Measurements from ENCODE around the gene ZNF277.

ZNF277 gene

GRCh38 chr7:112160130-112160770 is 46.2 kb upstream of the ZNF277 start:
- Histone ChIP-seq H3K9me2 (replicated peaks; ENCODE audit: control insufficient read depth, low read length) (no peaks in the 10 kb centered on the region), H3K4me1 (ENCODE audit: control insufficient read depth, low read length) (no peaks in the 10 kb centered on the region), H4K20me1 (ENCODE audit: control insufficient read depth, insufficient read depth, low read depth, low read length) (no peaks in the 10 kb centered on the region), H3K9me3 (ENCODE audit: control insufficient read depth, insufficient read depth, low read length) (no peaks in the 10 kb centered on the region), H3K4me3 (ENCODE audit: low read length) (no peak overlapping the region), H3K4me2 (ENCODE audit: low read length) (no peak overlapping the region), H3K36me3 (ENCODE audit: control insufficient read depth, low read length) (no peaks in the 10 kb centered on the region), H3F3A (ENCODE audit: control insufficient read depth, insufficient read depth) (no peaks in the 10 kb centered on the region), H3K27ac (ENCODE audit: low read depth, low read length) (no peak overlapping the region), H3K27me3 (ENCODE audit: control insufficient read depth, low read length) (peaks cover 3% of the 10 kb centered on the region; the same call in 1 of the 2 replicates), H3K79me2 (ENCODE audit: control insufficient read depth, low read length) (no peaks in the 10 kb centered on the region)
- TF ChIP-seq EZH2phosphoT487 (IDR thresholded peaks at IDR 0.05; ENCODE audit: borderline replicate concordance, low read length) (no peak), CTCF (IDR thresholded peaks at IDR 0.05; ENCODE audit: low read depth, low read length, poor library complexity, severe bottlenecking) (no peak)

GRCh38 chr7:112160771-112161150 is 45.7 kb upstream of the ZNF277 start:
- no peaks in the 10 kb centered on the region for H3F3A ChIP-seq (ENCODE audit: control insufficient read depth, insufficient read depth)
- no peaks in the 10 kb centered on the region for H4K20me1 ChIP-seq (ENCODE audit: control insufficient read depth, insufficient read depth, low read depth, low read length)
- no peaks in the 10 kb centered on the region for H3K27me3 ChIP-seq (ENCODE audit: control insufficient read depth, low read length)
- no peaks in the 10 kb centered on the region for H3K9me3 ChIP-seq (ENCODE audit: control insufficient read depth, insufficient read depth, low read length)
- H3K27ac ChIP-seq (ENCODE audit: low read depth, low read length) = no peak overlapping the region
- no peak for TF ChIP-seq EZH2phosphoT487 (IDR thresholded peaks at IDR 0.05; ENCODE audit: borderline replicate concordance, low read length)
- TF ChIP-seq CTCF (IDR thresholded peaks at IDR 0.05; ENCODE audit: low read depth, low read length, poor library complexity, severe bottlenecking) = no peak
- H3K79me2 ChIP-seq (ENCODE audit: control insufficient read depth, low read length) = no peaks in the 10 kb centered on the region
- H3K36me3 ChIP-seq (ENCODE audit: control insufficient read depth, low read length) = no peaks in the 10 kb centered on the region
- no peaks in the 10 kb centered on the region for H3K4me1 ChIP-seq (ENCODE audit: control insufficient read depth, low read length)
- no peak overlapping the region for H3K4me3 ChIP-seq (ENCODE audit: low read length)
- no peaks in the 10 kb centered on the region for H3K9me2 ChIP-seq (replicated peaks; ENCODE audit: control insufficient read depth, low read length)
- H3K4me2 ChIP-seq (ENCODE audit: low read length) = no peak overlapping the region

DNA sequence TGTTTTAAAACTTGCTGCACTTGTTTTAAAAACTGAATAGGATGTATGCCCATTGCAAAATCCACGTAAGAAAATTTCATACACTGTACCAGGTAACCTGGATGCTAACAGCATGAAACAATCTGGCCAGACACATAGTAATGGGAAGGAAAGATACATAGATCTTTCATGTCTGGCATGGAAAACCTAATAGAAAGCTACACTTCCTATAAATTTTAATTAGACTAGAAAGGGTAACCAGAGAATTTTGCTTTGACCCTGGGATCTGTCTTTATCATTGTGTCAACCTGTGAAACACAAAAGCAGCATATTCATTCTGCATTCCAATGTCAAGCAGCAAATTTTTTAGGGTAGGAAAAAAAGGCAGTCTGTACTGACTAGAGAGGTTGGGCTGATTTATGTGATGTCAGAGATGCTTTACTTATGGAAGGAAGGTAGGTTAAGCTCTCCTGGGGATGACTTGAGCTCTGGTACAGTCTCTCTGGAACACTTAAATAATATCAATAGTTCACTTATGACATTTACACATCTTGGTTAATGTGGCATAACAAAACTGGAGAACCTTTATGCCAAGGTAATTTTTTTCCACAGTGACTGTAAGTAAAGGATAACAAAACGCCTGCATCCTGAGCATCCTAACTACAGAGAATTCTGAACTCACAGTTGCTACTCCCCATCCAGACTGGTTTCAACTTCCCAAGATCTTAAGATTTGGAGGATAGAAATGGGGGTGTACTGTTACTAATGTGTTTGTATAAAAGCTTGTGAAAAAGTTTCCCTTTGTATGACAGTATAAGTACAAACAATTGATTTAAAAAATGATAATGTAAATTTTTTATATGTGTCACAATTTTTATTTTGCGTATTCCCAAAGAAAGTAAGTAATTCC is 45.0 kb upstream of the ZNF277 start:
- Histone ChIP-seq H3K27me3 (ENCODE audit: control insufficient read depth, low read length) (no peaks in the 10 kb centered on the region), H3K27ac (ENCODE audit: low read depth, low read length) (no peak overlapping the region), H3K4me2 (ENCODE audit: low read length) (no peak overlapping the region)

More for the DNA sequence above, 45.0 kb upstream of the ZNF277 start:
- Histone ChIP-seq H3K4me3 (ENCODE audit: low read length) (no peak overlapping the region), H3K9me2 (replicated peaks; ENCODE audit: control insufficient read depth, low read length) (no peaks in the 10 kb centered on the region), H3F3A (ENCODE audit: control insufficient read depth, insufficient read depth) (no peaks in the 10 kb centered on the region), H3K79me2 (ENCODE audit: control insufficient read depth, low read length) (no peaks in the 10 kb centered on the region), H3K4me1 (ENCODE audit: control insufficient read depth, low read length) (no peaks in the 10 kb centered on the region), H4K20me1 (ENCODE audit: control insufficient read depth, insufficient read depth, low read depth, low read length) (no peaks in the 10 kb centered on the region), H3K9me3 (ENCODE audit: control insufficient read depth, insufficient read depth, low read length) (no peaks in the 10 kb centered on the region), H3K36me3 (ENCODE audit: control insufficient read depth, low read length) (no peaks in the 10 kb centered on the region)
- TF ChIP-seq EZH2phosphoT487 (IDR thresholded peaks at IDR 0.05; ENCODE audit: borderline replicate concordance, low read length) = no peak
- TF ChIP-seq CTCF (IDR thresholded peaks at IDR 0.05; ENCODE audit: low read depth, low read length, poor library complexity, severe bottlenecking) = no peak

All from DOHH2 (cell line).